Activated T-cell treated with anti-CD3 and anti-CD28 coated beads for 4 hours (primary cell): ENCODE measurements around the gene SNX15.

Source experiments
- DNase-seq: peaks from one replicate; pipeline ENCODE4 v3.0.0-alpha.2; 2020

SNX15 gene

GRCh38 chr11:65086809-65087208 lies 59.6 kb downstream of the SNX15 start:
- no peak for DNase-seq

GRCh38 chr11:65087216-65087615 lies 60.0 kb downstream of the SNX15 start:
- no peak for DNase-seq

- no peak for DNase-seq
Measured at GRCh38 chr11:65087827-65088226, 60.6 kb downstream of the SNX15 start.

DNA sequence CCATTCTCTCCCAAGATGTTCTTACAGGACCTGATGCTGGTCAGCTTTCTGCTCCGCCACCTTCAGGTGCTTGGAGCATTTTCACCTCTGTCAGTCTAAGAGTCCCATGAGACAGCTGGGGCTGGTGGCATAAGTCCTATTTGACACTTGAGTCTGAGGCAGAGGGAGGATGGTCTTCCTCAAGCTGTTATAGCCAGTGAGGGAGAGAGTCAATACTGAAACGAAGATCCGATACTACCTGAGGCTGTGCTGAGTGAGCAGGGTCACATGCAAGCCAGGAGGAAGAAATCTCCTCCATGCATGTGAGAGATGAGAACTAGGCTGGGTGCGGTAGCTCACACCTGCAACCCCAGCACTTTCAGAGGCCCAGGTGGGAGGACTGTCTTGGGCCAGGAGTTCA lies 62.4 kb downstream of the SNX15 start:
- DNase-seq, result no peak
